Activated T-helper 9 cell treated with anti-CD3 and anti-CD28 coated beads, Interleukin-2, amount 50 U/mL, for 16 hours (primary cell): ENCODE data around the gene EFCAB9.
"Not testable (repeated sequence)": the region's sequence is repeated elsewhere in the genome, so short reads cannot be mapped to it uniquely, and the experiment has no call there.

Source experiments
- DNase-seq: peaks from one replicate; pipeline ENCODE4 v3.0.0-alpha.2; 2020; ENCODE audit warnings: low read depth

The EFCAB9 gene

GRCh38 chr5:172188893-172189692 is 4.9 kb upstream of the EFCAB9 start:
- no peak for DNase-seq

- DNase-seq: no peak
These were observed 4.2 kb upstream of the EFCAB9 start for GRCh38 chr5:172189693-172190296.

- DNase-seq: no peak
These were observed 1.2 kb downstream of the EFCAB9 start for GRCh38 chr5:172194985-172195774.

DNA sequence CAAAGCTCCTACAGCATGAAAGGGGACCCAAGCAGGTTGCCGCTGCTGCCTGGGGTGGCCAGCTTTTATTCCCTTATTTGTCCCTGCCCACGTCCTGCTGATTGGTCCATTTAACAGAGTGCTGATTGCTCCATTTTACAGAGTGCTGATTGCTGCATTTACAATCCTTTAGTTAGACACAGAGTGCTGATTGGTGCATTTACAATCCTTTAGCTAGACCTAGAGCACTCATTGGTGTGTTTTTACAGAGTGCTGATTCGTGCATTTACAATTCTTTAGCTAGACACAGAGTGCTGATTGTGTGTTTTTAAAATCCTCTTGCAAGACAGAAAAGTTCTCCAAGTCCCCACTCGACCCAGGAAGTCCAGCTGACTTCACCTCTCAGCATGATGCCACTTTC is 3.8 kb downstream of the EFCAB9 start:
- not testable (repeated sequence) for DNase-seq

DNA sequence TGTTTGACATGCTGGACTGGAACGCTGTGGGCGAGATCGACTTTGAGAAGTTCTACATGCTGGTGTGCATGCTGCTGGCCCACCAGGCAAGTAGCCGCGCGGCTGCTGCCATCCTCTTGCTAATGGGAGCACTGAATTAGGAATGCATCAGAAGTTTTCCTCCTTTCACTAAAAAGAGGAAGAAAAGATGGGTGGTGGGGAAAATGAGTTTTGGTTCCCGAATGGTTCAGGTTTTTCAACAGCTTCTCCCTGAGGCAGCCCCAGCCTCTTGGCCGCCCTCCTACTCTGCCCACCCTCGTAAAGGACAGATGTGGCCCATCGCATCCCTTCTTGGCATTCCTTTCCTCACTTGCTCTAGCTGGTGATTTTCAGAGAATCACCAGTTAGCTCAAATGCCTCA is 5.5 kb downstream of the EFCAB9 start:
- DNase-seq: no peak

DNA sequence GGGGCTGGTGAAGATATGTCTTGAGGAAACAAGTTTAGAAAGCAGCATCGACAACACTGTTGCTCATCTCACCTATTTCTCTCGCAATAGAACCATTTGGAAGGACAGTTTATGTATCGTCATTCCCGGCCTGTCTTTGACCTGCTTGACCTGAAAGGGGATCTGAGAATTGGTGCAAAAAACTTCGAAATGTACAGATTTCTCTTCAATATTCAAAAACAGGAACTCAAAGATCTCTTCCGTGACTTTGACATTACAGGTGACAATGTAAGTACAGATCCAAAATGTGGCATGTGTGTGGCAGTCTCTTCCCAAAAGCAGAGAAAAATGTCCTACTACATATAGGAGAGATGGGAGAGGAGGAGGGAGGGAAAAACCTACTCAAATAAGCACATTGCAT is 6.5 kb downstream of the EFCAB9 start:
- no peak for DNase-seq

DNA sequence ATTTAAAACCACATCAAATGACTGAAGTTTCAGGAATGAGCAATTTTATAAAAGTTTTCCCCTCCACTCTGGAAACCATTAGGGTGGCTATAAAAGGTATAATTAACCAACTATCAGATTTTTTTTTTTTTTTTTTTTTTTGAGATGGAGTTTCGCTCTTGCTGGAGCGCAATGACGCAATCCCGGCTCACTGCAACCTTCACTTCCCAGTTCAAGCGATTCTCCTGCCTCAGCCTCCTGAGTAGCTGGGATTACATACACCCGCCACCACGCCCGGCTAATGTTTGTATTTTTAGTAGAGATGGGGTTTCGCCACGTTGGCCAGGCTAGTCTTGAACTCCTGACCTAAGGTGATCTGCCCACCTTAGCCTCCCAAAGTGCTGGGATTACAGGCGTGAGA is 12.0 kb downstream of the EFCAB9 start:
- DNase-seq: not testable (repeated sequence)

DNA sequence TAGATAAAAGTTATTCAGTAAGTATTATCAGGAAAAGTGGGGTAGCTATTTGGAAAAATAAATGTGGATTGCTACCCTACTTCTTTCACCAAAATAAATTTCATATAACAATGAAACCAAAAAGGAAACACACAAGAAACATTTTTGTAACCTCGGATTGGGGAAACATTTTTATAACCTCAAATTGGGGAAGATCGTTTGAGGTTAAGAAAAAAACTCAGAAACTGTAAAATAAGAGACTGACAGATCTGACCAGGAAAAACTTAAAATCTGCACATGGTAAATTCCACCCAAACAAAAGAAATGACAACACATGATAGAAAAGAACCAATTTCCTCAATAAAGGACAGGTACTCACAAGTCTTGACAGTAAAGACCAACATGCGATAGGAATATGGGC is 13.5 kb downstream of the EFCAB9 start:
- no peak for DNase-seq

DNA sequence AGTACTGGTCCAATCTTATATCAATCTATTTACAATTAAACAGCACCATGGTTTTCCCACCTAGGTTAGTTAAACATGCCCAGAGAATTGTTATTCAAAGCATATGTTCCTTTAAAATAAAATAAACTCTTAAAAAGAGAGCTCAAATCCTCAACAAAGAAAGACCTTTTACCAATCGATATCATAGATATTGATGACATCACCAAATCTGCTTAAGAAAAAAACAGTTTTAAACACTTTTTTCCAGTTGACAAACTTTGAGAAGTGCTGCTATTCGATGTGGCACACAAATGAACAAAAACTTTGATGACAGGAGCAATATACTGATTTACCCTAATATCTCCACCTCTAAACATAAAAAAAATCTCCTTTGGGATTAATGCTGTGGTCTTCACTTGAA is 15.7 kb downstream of the EFCAB9 start:
- DNase-seq: no peak

DNA sequence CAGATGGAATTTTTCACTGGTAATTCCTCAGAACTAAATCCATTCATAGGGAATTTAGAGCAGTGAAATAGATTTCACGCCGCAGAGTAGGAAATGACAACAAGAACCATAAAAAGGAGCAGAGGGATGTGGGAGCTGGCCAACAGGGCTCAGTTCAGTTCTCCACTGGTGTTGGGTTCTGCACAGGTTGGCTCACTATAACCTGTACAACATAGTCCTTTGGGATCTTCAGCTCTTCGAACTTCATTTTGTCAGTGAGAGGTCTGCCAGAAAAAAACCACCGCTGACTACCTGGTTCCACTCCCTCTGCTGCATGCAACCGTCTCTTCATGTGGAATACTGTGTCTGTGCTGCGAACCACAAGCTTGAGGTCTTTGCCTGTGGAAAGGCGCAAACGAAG is 17.7 kb downstream of the EFCAB9 start:
- no peak for DNase-seq

- no peak for DNase-seq
These were observed 19.2 kb downstream of the EFCAB9 start for GRCh38 chr5:172213126-172213525.

DNA sequence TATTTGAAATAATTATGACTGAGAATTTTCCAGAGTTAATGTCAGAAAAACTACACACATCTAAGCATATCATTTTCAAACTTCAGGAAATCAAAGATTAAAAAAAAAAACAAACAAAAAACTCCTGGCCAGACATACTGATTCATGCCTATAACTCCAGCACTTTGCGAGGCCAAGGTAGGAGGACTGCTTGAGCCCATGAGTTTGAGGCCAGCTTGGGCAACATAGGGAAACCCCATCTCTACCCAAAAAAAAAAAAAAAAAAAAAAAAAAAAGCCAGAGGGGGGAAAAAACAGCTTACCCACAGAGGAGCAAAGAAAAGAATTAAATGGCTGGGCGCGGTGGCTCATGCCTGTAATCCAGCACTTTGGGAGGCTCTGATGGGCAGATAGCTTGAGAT is 22.4 kb downstream of the EFCAB9 start:
- no peak for DNase-seq

DNA sequence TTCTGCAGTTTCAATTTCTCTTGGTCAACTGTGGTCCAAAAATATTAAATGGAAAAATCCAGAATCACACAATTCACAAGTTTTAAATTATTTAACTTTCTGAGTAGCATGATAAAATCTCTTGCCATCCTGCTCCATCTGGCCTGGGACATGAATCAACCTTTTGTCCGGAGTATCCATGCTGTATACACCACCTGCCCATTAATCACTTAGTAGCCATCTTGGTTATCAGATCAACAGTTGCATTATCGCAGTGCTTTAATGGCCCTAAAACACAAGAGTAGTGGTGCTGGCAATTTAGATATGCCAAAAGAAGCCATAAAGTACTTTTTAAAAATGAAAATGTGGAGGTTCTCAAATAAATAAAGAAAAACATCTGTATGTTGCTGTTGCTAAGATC is 25.3 kb downstream of the EFCAB9 start:
- no peak for DNase-seq

DNA sequence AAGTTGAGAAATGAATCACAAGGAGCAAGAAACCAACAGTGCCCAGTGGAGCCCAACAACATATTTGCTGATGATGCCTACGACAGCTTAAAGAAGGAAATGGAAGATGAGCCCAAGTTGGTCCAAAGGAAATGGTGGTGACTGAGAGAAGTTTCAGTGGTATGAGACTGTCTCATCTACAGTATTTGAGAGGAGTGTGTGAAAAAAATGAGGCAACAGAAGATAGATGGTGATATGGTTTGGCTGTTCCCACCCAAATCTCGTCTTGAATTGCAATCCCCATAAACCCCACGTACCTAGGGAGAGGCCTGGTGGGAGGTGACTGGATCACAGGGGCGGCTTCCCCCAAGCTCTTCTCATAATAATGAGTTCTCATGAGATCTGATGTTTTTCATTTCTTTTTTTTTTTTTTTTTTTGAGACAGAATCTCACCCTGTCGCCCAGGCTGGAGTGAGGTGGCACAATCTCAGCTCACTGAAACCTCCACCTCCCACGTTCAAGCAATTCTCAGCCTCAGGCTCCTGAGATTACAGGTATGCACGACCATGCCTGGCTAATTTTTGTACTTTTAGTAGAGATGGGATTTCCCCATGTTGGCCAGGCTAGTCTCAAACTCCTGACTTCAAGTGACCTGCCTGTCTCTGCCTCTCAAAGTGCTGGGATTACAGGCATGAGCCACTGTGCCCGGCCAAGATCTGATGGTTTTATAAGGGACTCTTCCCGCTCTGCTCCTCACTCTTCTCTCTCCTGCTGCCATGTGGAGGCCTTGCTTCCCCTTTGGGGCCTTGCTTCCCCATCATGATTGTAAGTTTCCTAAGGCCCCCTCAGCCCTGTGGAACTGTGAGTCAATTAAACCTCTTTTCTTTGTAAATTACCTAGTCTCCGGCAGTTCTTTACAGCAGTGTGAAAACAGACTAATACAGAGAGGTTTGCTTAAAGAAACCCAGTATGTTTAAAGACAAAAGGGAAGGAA is 30.2 kb downstream of the EFCAB9 start:
- peak; percentile 12 for DNase-seq

GRCh38 chr5:172224996-172225395 is 31.0 kb downstream of the EFCAB9 start:
- no peak for DNase-seq

- no peak for DNase-seq
These were observed 35.9 kb downstream of the EFCAB9 start for GRCh38 chr5:172229904-172230303.

GRCh38 chr5:172234031-172234430 is 40.1 kb downstream of the EFCAB9 start:
- DNase-seq: no peak

- DNase-seq: no peak
These were observed 41.3 kb downstream of the EFCAB9 start for GRCh38 chr5:172235132-172235780.

GRCh38 chr5:172235827-172236736 is 42.1 kb downstream of the EFCAB9 start:
- DNase-seq: no peak

DNA sequence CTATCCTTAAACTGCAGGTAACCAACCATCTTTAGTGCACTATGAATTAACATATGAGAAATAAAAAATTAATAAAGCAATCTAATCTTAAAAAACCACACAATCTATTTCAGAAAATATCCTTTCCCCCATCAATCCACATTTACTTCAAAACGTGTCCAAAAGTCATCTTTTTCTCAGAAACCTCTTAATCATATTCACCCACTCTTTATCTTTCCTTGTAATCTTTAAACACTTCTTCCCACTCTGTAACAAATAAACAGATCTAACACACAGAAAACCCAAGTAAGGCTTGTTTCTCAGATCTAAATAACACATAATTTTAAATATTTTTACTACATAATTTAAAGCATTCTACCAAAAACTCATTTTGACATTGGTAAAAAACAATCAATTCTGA is 44.4 kb downstream of the EFCAB9 start:
- no peak for DNase-seq
